Fibroblast of mammary gland (primary cell): ENCODE results near the gene HDHD5.

ENCODE experiments used
- DNase-seq: peaks from one replicate; pipeline ENCODE4 v3.0.0-alpha.2; 2010; ENCODE audit warnings: low read depth
- H3K4me3 ChIP-seq: 2 replicates; pipeline ENCODE4 v1.5.1; 2011; ENCODE audit warnings: low read depth, mild to moderate bottlenecking, low read length, moderate library complexity; ENCODE audit not compliant: control insufficient read depth
- TF ChIP-seq, protein P1 (sequence below): conservative IDR thresholded peaks from 2 replicates; pipeline ENCODE4 v1.5.1; 2011; ENCODE audit warnings: low read depth, low read length, inconsistent platforms; ENCODE audit not compliant: control insufficient read depth, insufficient read depth

The HDHD5 gene

GRCh38 chr22:17158568-17159503 is at the start of gene HDHD5:
Gene HDHD5, minus strand, starts transcription at chr22:17159277. Its CDS starts 26 bp downstream, at chr22:17159251.
- TF ChIP-seq, protein P1, sequence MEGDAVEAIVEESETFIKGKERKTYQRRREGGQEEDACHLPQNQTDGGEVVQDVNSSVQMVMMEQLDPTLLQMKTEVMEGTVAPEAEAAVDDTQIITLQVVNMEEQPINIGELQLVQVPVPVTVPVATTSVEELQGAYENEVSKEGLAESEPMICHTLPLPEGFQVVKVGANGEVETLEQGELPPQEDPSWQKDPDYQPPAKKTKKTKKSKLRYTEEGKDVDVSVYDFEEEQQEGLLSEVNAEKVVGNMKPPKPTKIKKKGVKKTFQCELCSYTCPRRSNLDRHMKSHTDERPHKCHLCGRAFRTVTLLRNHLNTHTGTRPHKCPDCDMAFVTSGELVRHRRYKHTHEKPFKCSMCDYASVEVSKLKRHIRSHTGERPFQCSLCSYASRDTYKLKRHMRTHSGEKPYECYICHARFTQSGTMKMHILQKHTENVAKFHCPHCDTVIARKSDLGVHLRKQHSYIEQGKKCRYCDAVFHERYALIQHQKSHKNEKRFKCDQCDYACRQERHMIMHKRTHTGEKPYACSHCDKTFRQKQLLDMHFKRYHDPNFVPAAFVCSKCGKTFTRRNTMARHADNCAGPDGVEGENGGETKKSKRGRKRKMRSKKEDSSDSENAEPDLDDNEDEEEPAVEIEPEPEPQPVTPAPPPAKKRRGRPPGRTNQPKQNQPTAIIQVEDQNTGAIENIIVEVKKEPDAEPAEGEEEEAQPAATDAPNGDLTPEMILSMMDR, result no peak
- peak; percentile 75 for DNase-seq
- H3K4me3 ChIP-seq, result peak within 1 kb of the TSS; percentile 65

DNA sequence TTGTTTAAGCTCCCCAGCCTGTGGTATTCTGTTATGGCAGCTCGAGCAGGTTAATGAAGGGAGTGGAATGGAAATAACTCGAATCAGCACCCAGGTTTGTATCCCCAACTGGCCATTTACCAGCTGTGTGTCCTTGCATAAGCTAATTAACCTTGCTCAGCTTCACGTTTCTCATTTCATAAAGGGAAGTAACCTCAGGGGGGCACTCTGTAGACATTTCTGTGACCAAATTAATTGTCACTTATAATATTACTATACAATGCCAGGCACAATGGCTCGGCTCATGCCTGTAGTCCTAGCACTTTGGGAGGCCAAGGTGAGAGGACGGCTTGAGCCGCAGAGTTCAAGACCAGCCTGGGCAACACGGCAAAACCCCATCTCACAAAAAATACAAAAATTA is 46.4 kb upstream of the HDHD5 start:
- DNase-seq, result no peak
- TF ChIP-seq, protein P1, result no peak
- no peak overlapping the region for H3K4me3 ChIP-seq

DNA sequence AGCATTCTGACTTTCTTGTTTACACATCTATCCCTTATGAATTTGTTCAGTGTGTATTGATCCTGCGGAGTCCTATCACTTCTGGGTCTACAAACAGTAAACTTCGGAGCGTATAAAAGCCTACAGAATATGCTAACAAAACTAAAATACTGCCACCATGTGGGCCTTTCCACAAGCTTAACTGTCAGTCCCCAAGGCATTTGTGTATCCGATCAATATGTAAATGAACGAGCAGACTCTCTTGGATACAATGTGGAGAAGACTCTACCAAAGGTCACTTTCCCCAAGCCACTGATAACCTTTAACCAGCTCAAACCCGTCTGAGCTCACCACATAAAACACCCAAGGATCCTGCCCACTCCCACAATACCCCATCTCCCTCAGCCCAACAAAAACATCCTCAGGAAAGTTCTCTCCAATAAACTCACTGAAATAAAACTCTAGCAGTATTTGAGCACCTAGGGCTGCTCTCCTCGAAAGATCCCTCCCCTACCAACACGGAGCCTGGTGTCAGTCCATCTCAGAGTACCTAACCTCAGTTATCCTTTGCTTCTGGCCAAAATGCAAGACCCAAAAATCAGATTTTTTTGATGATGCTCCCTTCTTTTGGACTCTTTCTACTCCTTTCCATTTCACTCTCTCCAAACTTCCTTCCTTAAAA is 42.3 kb upstream of the HDHD5 start:
- H3K4me3 ChIP-seq, result no peak overlapping the region
- DNase-seq, result peak; percentile 53
- TF ChIP-seq, protein P1, result peak; percentile 27

DNA sequence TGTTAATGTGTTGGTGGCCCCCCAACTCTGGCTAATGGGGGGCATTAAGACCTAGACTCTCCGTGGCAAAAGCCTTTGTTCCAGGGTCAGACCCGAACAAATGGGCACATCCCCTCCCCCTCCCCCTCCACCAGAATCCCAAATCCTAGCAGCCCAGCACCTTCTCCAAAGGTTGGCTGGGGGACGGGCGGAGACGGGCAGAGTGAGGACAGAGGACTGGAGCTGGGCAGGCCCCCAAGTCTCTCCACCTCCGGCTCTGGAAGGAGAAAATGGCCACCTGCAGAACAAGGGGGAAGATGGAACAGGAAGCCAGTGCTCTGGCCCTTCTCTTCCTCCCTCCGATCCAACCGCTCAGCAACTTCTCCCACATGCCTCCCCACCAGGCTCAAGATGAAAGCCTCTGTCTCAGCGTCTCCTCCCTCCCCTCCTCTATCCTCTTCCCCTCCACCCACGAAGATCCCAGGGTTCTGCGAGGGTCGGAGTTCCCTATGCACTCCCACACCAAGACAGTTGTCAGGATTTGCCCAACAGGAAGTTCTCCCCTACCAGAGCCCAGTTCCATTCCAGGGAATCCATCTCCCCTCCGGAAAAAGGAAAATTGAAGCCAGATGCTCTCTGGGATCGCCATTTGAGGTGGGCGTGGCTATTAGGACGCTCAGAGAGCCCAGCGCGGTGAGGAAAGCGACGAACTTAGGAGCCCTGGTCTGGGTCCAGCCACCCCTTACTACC is 40.1 kb upstream of the HDHD5 start:
- H3K4me3 ChIP-seq, result peak overlapping the region; percentile 50
- peak; percentile 87 for DNase-seq
- TF ChIP-seq, protein P1, result no peak

- peak; percentile 9 for DNase-seq
- TF ChIP-seq, protein P1, result no peak
- peak overlapping the region; percentile 50 for H3K4me3 ChIP-seq
Measured at GRCh38 chr22:17198170-17199002, 39.3 kb upstream of the HDHD5 start.

GRCh38 chr22:17194213-17194612 is 35.1 kb upstream of the HDHD5 start:
- H3K4me3 ChIP-seq, result no peak overlapping the region
- TF ChIP-seq, protein P1, result no peak
- no peak for DNase-seq
